Measurements from ENCODE around the gene LRRC43.

Gene LRRC43

GRCh38 chr12:122225683-122226365 lies 42.9 kb downstream of the LRRC43 start, which contains the start of gene DIABLO:
Gene DIABLO (minus strand): TSS chr12:122226052. CDS start chr12:122226014, 38 bp downstream.
- DNase-seq (ENCODE audit: low spot score) (peak; percentile 99), FAIRE-seq (peak; percentile 99)

- FAIRE-seq (no peak), DNase-seq (ENCODE audit: low spot score) (no peak)
These were observed 43.6 kb downstream of the LRRC43 start for GRCh38 chr12:122226366-122227125.

DNA sequence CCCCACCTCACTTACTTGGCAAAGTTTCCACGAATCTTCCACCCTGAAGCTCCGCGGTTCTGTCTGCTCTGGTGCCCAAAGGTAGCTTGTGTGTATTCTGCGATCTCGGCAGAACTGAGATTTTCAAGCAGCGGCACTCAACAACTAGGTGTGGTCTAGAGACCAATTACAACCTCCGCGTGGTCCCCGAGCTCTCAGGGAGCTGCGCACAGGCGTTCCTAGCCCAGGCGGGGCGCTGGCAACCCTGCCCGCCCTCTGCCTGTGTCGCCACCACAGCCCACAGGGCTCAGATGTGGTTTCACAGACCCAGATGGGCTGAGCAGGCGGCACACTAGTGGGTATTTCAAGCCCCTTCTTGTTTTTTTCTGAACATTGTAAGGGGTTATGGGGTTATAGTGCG lies 44.4 kb downstream of the LRRC43 start:
- FAIRE-seq = no peak
- DNase-seq (ENCODE audit: low spot score) = no peak

DNA sequence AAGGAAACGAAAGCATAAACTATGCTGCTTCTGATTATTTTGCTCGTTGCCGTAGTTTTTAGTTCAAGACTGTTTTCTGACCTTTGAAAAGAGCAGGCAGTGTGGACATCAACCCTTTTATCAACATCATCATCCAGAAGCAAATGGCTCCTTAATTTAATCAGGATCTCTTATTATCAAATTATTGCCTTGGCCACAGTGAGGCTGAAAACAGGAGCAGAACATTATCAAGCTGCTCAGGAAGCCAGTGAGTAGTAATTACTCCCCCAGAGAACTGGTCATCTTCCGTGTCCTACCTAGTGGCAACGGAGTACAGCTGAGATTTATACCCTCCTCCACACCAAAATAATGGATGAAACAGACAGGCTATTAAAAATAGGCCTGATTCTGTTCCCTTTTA lies 45.2 kb downstream of the LRRC43 start:
- DNase-seq (ENCODE audit: low spot score) (no peak), FAIRE-seq (no peak)

DNA sequence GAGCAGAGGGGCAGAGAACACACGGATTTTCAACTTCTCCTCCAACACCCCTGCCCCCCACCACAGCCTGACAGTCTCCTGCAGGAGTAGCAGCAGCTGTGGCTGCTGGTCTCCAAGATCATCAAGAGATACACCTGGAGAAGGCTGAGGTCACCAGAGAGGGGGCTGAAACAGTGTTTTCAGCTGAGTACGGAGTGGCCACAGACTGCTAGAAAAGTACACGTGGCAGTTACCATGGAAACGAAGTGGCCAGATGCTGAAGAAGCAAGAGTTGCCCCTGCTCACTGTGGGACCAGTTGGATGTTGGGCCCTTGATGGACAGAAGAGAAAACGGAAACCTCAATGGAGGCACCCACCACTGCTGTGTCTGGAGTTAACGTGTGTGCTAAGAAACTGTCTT lies 47.9 kb downstream of the LRRC43 start:
- no peak for FAIRE-seq
- no peak for DNase-seq (ENCODE audit: low spot score)

- DNase-seq (ENCODE audit: low spot score) (no peak), FAIRE-seq (no peak)
These were observed 49.8 kb downstream of the LRRC43 start for GRCh38 chr12:122232691-122233090.

- FAIRE-seq (no peak), DNase-seq (ENCODE audit: low spot score) (no peak)
These were observed 52.8 kb downstream of the LRRC43 start for GRCh38 chr12:122235741-122236140.

DNA sequence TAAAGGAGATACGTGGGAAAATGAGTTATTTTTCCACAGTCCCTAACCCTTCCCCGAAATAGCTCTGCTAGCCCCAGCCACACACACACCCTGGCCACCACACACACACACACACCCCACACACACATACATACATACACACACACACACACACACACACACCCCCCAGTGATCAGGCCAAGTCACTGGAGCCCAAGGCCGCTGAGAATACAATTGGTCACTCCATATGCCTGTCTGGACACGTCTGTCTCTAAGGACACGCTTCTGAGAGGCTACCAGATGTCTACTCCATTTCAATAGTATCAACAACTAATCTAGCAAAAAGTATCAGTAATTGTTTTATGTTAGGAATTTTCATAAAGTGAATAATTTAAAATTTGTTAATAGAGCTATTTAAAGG lies 55.9 kb downstream of the LRRC43 start:
- FAIRE-seq (no peak), DNase-seq (ENCODE audit: low spot score) (no peak)

DNA sequence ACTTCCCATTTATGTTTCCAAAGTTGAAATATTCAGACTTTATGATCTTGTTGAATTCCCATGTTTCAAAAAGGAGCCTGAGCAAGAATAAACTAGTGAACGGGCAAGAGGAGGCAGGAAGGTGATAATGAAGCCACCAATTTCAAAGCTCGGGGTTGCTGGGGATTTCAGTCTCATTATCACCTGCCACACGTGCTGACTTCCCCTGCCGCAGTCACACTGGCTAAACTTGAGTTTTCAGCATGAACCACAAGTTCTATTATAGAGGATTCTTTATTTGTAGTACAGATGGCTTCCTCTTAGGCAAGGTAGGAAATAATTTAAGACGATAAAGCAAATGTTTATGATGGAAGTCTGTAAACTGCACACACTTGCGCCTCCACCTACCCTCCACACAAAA lies 61.0 kb downstream of the LRRC43 start:
- DNase-seq (ENCODE audit: low spot score) = no peak
- FAIRE-seq = no peak

GRCh38 chr12:122244565-122245371 lies 61.8 kb downstream of the LRRC43 start:
- FAIRE-seq = no peak
- DNase-seq (ENCODE audit: low spot score) = no peak

DNA sequence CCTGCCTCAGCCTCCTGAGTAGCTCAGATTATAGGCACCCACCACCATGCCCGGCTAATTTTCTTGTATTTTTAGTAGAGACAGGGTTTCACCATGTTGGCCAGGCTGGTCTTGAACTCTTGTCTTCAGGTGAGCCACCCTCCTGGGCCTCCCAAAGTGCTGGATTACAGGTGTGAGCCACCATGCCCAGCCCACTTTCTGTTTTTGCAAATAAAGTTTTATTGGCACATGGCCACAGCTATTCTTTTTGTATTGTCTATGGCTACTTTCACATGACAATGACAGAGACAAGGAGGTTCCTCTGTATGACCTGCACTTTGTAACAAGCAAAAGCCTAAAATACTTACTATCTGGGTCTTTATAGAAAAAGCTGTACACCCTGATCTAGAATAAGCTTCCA lies 62.6 kb downstream of the LRRC43 start:
- FAIRE-seq (no peak), DNase-seq (ENCODE audit: low spot score) (no peak)

DNA sequence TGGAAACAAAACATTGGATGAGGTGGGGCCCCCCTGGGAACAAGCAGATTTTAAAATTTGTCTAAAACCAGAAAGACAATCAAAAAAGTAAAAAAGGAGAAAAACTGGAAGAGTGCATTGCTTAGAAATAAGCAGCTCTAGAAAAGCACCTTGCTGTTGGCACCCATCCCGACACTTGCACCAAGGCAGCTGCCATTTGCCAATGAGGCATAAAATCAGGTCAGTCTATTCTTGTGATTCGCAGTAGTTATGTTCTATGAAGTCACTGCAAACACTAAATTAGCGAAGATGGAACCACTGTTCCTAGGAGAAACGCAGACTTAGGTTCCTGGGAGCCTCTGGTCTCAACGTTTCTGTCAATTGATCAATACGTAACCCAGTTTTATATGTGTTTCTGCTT lies 67.1 kb downstream of the LRRC43 start:
- FAIRE-seq = no peak
- no peak for DNase-seq (ENCODE audit: low spot score)

DNA sequence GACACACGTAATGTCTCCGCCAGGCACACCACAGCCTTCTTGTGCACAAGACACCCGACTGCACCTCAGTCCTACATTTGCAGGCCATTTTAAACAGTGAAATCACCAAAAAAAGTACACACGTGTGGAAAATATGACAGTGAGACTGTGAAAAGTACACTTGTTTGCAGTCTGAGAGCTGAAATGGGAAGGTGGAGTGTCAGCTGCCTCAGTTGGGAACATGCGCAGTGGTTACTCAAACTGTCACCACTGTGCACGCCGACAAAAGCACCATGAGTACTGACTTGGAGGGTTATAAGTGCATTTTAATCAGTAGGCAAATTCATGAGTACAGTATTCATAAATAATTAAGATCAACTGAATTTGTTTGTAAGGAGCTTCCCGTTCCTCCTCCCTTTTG lies 67.6 kb downstream of the LRRC43 start:
- DNase-seq (ENCODE audit: low spot score) = no peak
- no peak for FAIRE-seq

All from urothelium cell line (cell line).